H9 (cell line): Measurements from ENCODE around the gene SAT2. TPM values are rescaled to one million over a fixed set of nuclear protein-coding genes. Genes with fewer than 3 reads are reported as not detected.

ENCODE experiments used
- DNase-seq: peaks from one replicate; pipeline ENCODE4 v3.0.0-alpha.2; 2017
- H2AFZ ChIP-seq: one replicate; pipeline ENCODE4 v1.6.1; 2013; ENCODE audit warnings: mild to moderate bottlenecking, low read length, control low read depth, moderate library complexity
- H2AK5ac ChIP-seq: 2 replicates; pipeline ENCODE4 v1.6.1; 2013; ENCODE audit warnings: low read length, control low read depth, mixed read lengths; ENCODE audit not compliant: insufficient read length
- H2BK120ac ChIP-seq: one replicate; pipeline ENCODE4 v1.6.1; 2013; ENCODE audit warnings: low read depth, mild to moderate bottlenecking, low read length, control low read depth, inconsistent platforms; ENCODE audit not compliant: poor library complexity, severe bottlenecking
- H2BK12ac ChIP-seq: 2 replicates; pipeline ENCODE4 v1.6.1; 2013; ENCODE audit warnings: low read length, control low read depth, mixed read lengths, low read depth; ENCODE audit not compliant: insufficient read length
- H2BK15ac ChIP-seq: 2 replicates; pipeline ENCODE4 v1.6.1; 2013; ENCODE audit warnings: low read depth, low read length, control low read depth
- H2BK20ac ChIP-seq: one replicate; pipeline ENCODE4 v1.6.1; 2013; ENCODE audit warnings: low read depth, mild to moderate bottlenecking, low read length, control low read depth, inconsistent platforms; ENCODE audit not compliant: poor library complexity, severe bottlenecking
- H2BK5ac ChIP-seq: 2 replicates; pipeline ENCODE4 v1.6.1; 2013; ENCODE audit warnings: low read length, control low read depth, mixed read lengths; ENCODE audit not compliant: insufficient read length
- H3K14ac ChIP-seq: 2 replicates; pipeline ENCODE4 v1.6.1; 2013; ENCODE audit warnings: low read length, control low read depth; ENCODE audit not compliant: insufficient read depth
- H3K18ac ChIP-seq: 2 replicates; pipeline ENCODE4 v1.6.1; 2013; ENCODE audit warnings: low read depth, mild to moderate bottlenecking, mixed read lengths, low read length, control low read depth; ENCODE audit not compliant: insufficient read length
- H3K23ac ChIP-seq: 2 replicates; pipeline ENCODE4 v1.6.1; 2013; ENCODE audit warnings: low read length, control low read depth, mixed read lengths, low read depth; ENCODE audit not compliant: insufficient read length
- H3K23me2 ChIP-seq: 2 replicates; pipeline ENCODE4 v1.6.1; 2013; ENCODE audit warnings: low read depth, mild to moderate bottlenecking, mixed read lengths, low read length, control low read depth; ENCODE audit not compliant: insufficient read length, poor library complexity, severe bottlenecking
- H3K27ac ChIP-seq: 2 replicates; pipeline ENCODE4 v1.5.1; 2013; ENCODE audit warnings: low read length, control low read depth, mixed read lengths, low read depth; ENCODE audit not compliant: insufficient read length
- H3K27me3 ChIP-seq: 2 replicates; pipeline ENCODE4 v1.6.1; 2013; ENCODE audit warnings: low read length, control low read depth, inconsistent platforms; ENCODE audit not compliant: insufficient read depth
- H3K4ac ChIP-seq: 2 replicates; pipeline ENCODE4 v1.6.1; 2013; ENCODE audit warnings: low read depth, mild to moderate bottlenecking, control low read depth, inconsistent platforms, low read length, moderate library complexity
- H3K4me1 ChIP-seq: 2 replicates; pipeline ENCODE4 v1.6.1; 2013; ENCODE audit warnings: low read length, control low read depth, inconsistent platforms; ENCODE audit not compliant: insufficient read depth
- H3K4me2 ChIP-seq: 2 replicates; pipeline ENCODE4 v1.6.1; 2013; ENCODE audit warnings: low read length, control low read depth, mixed read lengths; ENCODE audit not compliant: insufficient read length, insufficient read depth
- H3K56ac ChIP-seq: 2 replicates; pipeline ENCODE4 v1.6.1; 2013; ENCODE audit warnings: low read depth, mild to moderate bottlenecking, mixed read lengths, low read length, control low read depth; ENCODE audit not compliant: insufficient read length
- H3K79me1 ChIP-seq: 2 replicates; pipeline ENCODE4 v1.6.1; 2013; ENCODE audit warnings: low read depth, mild to moderate bottlenecking, moderate library complexity, low read length, control low read depth, inconsistent platforms; ENCODE audit not compliant: insufficient read depth, poor library complexity, severe bottlenecking
- H3K79me2 ChIP-seq: 2 replicates; pipeline ENCODE4 v1.6.1; 2013; ENCODE audit warnings: low read length, control low read depth, inconsistent platforms; ENCODE audit not compliant: insufficient read depth
- H3K9ac ChIP-seq: 2 replicates; pipeline ENCODE4 v1.6.1; 2013; ENCODE audit warnings: low read length, control low read depth, mixed read lengths; ENCODE audit not compliant: insufficient read length; ENCODE audit errors: extremely low read depth
- H3K9me3 ChIP-seq: one replicate; pipeline ENCODE4 v1.6.1; 2013; ENCODE audit warnings: low read depth, low read length, inconsistent platforms; ENCODE audit not compliant: control insufficient read depth
- H3T11ph ChIP-seq: one replicate; pipeline ENCODE4 v1.6.1; 2013; ENCODE audit warnings: mild to moderate bottlenecking, low read length, control low read depth, inconsistent platforms
- H4K20me1 ChIP-seq: one replicate; pipeline ENCODE4 v1.6.1; 2013; ENCODE audit not compliant: control insufficient read depth, insufficient read length, insufficient read depth
- H4K5ac ChIP-seq: 2 replicates; pipeline ENCODE4 v1.6.1; 2013; ENCODE audit warnings: low read depth, mild to moderate bottlenecking, mixed read lengths, low read length, control low read depth; ENCODE audit not compliant: insufficient read length
- H4K8ac ChIP-seq: replicated peaks from 2 replicates; pipeline ENCODE4 v1.6.1; 2013; ENCODE audit warnings: low read length, control low read depth, mixed read lengths, low read depth; ENCODE audit not compliant: insufficient read length
- H4K91ac ChIP-seq: 2 replicates; pipeline ENCODE4 v1.6.1; 2013; ENCODE audit warnings: low read depth, mild to moderate bottlenecking, moderate library complexity, mixed read lengths, low read length, control low read depth; ENCODE audit not compliant: insufficient read length
- H3K27ac Mint-ChIP-seq, 3 experiments: 2 replicates in 2 of 3; 3 replicates in 1 of 3; pipeline ENCODE4 v1.8.0; 2020 to 2021; ENCODE audit warnings: mixed read lengths in 3 of 3, mild to moderate bottlenecking in 1 of 3, moderate library complexity in 1 of 3
- H3K27me3 Mint-ChIP-seq: 2 replicates; pipeline ENCODE4 v1.8.0; 2021; ENCODE audit warnings: low read depth, mild to moderate bottlenecking, moderate library complexity, mixed read lengths
- H3K36me3 Mint-ChIP-seq, 3 experiments: 2 replicates in 2 of 3; 3 replicates in 1 of 3; pipeline ENCODE4 v1.8.0; 2020 to 2021; ENCODE audit warnings: low read depth in 3 of 3, mixed read lengths in 3 of 3; ENCODE audit not compliant: insufficient read depth in 1 of 3
- H3K4me1 Mint-ChIP-seq, 2 experiments: 2 replicates each; pipeline ENCODE4 v1.8.0; 2020; ENCODE audit warnings: mixed read lengths in 2 of 2
- H3K4me3 Mint-ChIP-seq, 2 experiments: 2 replicates in 1 of 2; 3 replicates in 1 of 2; pipeline ENCODE4 v1.8.0; 2020 to 2021; ENCODE audit warnings: mild to moderate bottlenecking in 2 of 2, mixed read lengths in 2 of 2, moderate library complexity in 1 of 2
- H3K9me3 Mint-ChIP-seq, 2 experiments: 2 replicates in 1 of 2; 3 replicates in 1 of 2; pipeline ENCODE4 v1.8.0; 2020; ENCODE audit warnings: mild to moderate bottlenecking in 2 of 2, mixed read lengths in 2 of 2, moderate library complexity in 1 of 2
- WGBS: extraction: QIAGEN DNeasy Blood & Tissue Kit; methylation state at CpG from one replicate; pipeline ENCODE4 v1.1.7; 2013; ENCODE audit warnings: missing lambda C conversion rate, low lambda C conversion rate, mixed read lengths; ENCODE audit not compliant: insufficient read length; ENCODE audit errors: extremely low coverage; 5-methylcytosine and 5-hydroxymethylcytosine counted together
- total RNA-seq: library from RNA; stranded (reverse); gene quantifications from 2 replicates; pipeline ENCODE4 v1.2.1, GENCODE V29; 2021
- TF ChIP-seq, protein P1 (sequence below): fragments of 200-600 bp; sonication (generic); conservative IDR thresholded peaks from 3 replicates; pipeline ENCODE4 v1.8.0; 2021; ENCODE audit warnings: antibody characterized with exemption, mild to moderate bottlenecking

The SAT2 gene
- total RNA-seq, 1 experiment from 2014 or later = 72.1 TPM

DNA sequence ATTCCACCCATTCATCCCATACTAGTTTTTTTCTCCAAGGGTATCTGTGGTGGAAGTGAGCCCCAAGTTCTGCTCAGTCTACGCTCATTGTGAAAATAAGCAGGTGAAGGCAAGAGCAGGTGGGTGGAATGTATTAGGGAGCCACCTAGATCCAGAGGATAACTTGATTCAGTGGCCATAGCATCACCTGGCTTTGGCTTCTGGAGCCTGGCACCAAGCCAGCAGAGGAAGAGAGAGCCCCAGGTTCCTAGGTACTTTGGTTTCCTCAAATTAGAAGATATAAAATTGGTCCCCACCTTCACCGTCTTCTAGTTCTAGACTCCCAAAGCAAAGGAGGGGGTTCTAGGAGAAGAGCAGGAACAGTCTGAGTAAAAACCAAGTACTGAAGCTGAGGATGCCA lies 17.0 kb downstream of the SAT2 start:
- Histone ChIP-seq H2BK20ac (no peak overlapping the region), H3K27me3 (no peaks in the 10 kb centered on the region), H3K4me2 (no peak overlapping the region), H3T11ph (no peak overlapping the region), H3K9me3 (no peaks in the 10 kb centered on the region), H4K20me1 (no peaks in the 10 kb centered on the region), H4K5ac (no peak overlapping the region), H2BK120ac (no peak overlapping the region), H2BK12ac (no peak overlapping the region), H3K56ac (no peak overlapping the region), H3K18ac (no peak overlapping the region), H2AFZ (no peak overlapping the region), H2AK5ac (no peak overlapping the region), H3K79me1 (no peaks in the 10 kb centered on the region), H2BK15ac (no peak overlapping the region), H4K91ac (no peak overlapping the region), H3K9ac (no peak overlapping the region), H3K23ac (no peak overlapping the region), H3K27ac (no peak overlapping the region), H2BK5ac (no peak overlapping the region), H4K8ac (no peak overlapping the region), H3K79me2 (peaks cover 9% of the 10 kb centered on the region; the same call in 1 of the 2 replicates), H3K4ac (no peak overlapping the region), H3K4me1 (peaks cover 5% of the 10 kb centered on the region), H3K23me2 (peaks cover 7% of the 10 kb centered on the region), H3K14ac (no peak overlapping the region)
- Mint-ChIP-seq H3K4me1 (peaks cover 23 to 24% of the 10 kb centered on the region in 2 experiments), H3K36me3 (peaks cover 15 to 29% (median 19%) of the 10 kb centered on the region in 3 experiments; a peak in 6 of 7 replicates), H3K27ac (no peak overlapping the region), H3K9me3 (no peaks in the 10 kb centered on the region), H3K27me3 (no peaks in the 10 kb centered on the region), H3K4me3 (no peak overlapping the region)
- WGBS = no CpG with 5 or more reads among the region's 2 CpGs
- no peak for DNase-seq
- TF ChIP-seq, protein P1, sequence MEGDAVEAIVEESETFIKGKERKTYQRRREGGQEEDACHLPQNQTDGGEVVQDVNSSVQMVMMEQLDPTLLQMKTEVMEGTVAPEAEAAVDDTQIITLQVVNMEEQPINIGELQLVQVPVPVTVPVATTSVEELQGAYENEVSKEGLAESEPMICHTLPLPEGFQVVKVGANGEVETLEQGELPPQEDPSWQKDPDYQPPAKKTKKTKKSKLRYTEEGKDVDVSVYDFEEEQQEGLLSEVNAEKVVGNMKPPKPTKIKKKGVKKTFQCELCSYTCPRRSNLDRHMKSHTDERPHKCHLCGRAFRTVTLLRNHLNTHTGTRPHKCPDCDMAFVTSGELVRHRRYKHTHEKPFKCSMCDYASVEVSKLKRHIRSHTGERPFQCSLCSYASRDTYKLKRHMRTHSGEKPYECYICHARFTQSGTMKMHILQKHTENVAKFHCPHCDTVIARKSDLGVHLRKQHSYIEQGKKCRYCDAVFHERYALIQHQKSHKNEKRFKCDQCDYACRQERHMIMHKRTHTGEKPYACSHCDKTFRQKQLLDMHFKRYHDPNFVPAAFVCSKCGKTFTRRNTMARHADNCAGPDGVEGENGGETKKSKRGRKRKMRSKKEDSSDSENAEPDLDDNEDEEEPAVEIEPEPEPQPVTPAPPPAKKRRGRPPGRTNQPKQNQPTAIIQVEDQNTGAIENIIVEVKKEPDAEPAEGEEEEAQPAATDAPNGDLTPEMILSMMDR = no peak
